Testis (tissue), 3 donors: ENCODE measurements around the gene CERT1. TPM values are rescaled to one million over a fixed set of nuclear protein-coding genes. Genes with fewer than 3 reads are reported as not detected.

Source experiments
- DNase-seq: peaks from one replicate; pipeline ENCODE4 v3.0.0-alpha.2; 2019
- H3K27ac ChIP-seq, 2 donors: fragments of 200-600 bp; sonication (generic); one replicate each; pipeline ENCODE4 v1.5.1; 2019
- H3K27me3 ChIP-seq: fragments of 200-600 bp; sonication (generic); one replicate; pipeline ENCODE4 v1.5.1; 2019
- H3K36me3 ChIP-seq: fragments of 200-600 bp; sonication (generic); one replicate; pipeline ENCODE4 v1.5.1; 2017; ENCODE audit warnings: low read depth; ENCODE audit errors: missing control alignments
- H3K4me1 ChIP-seq: fragments of 200-600 bp; sonication (generic); one replicate; pipeline ENCODE4 v1.5.1; 2019
- H3K4me3 ChIP-seq, 2 donors: fragments of 200-600 bp; sonication (generic); one replicate each; pipeline ENCODE4 v1.5.1; 2017 to 2019
- H3K9me3 ChIP-seq: fragments of 200-600 bp; sonication (generic); one replicate; pipeline ENCODE4 v1.5.1; 2017
- CTCF ChIP-seq, 3 experiments: fragments of 450-650 bp in 2 of 3; fragments of 200-600 bp in 1 of 3; sonication (generic) in 1 of 3; IDR thresholded peaks; one replicate each; pipeline ENCODE4 v1.5.1; 2016 to 2019; ENCODE audit warnings: antibody characterized with exemption in 3 of 3, mild to moderate bottlenecking in 2 of 3, moderate library complexity in 1 of 3
- POLR2A ChIP-seq: fragments of 450-650 bp; IDR thresholded peaks from one replicate; pipeline ENCODE4 v1.6.1; 2017; ENCODE audit warnings: antibody characterized with exemption, mild to moderate bottlenecking, moderate library complexity
- WGBS, 2 donors: methylation state at CpG; one replicate each; pipeline ENCODE4 v1.1.5; 2018; 5-methylcytosine and 5-hydroxymethylcytosine counted together
- intact Hi-C: fragments of 100-400 bp; cut with DNase I; formaldehyde crosslinking; loops from one replicate; pipeline ENCODE4 v1.15.1; 2023; ENCODE audit warnings: low total_unique reads
- polyA plus RNA-seq: library from polyadenylated mRNA; stranded (reverse); fragments of 350-450 nt; fragmentation: Illumina TruSeq; extraction: RNeasy Lipid Tissue Mini Kit (QIAGEN cat#74804); gene quantifications from one replicate; pipeline ENCODE4 v1.2.3, GENCODE V29; 2014; ENCODE audit warnings: low read depth, low replicate concordance; ENCODE audit not compliant: insufficient read depth
- total RNA-seq, 2 donors: library from RNA; depleted of rRNA; stranded (reverse); fragments of >200 nt; gene quantifications; one replicate each; pipeline ENCODE4 v1.2.3, GENCODE V29; 2016

CERT1 gene
- total and polyA plus RNA-seq, 3 donors from 2014 or later: 45.0 to 61.3 (median 51.3) TPM

DNA sequence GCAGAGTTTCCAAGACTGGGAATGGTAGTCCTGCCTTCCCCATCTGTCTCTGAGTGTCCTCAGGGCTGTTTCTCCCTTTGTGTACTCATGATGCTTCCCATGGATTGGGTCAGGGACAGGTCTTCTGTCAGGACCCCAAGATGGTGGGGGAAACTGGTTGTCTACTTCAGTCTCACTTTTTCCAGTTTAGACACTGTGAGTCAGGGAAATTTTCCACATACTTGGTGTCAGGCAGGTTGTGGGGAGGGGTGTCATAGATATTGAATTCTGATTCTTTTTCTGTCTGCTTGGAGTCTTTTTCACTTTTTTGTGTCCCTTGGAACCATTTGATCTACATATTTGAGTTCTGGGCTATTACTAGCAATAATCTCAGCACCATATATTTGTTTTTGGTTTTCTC, 10.6 kb upstream of the CERT1 start:
- Histone ChIP-seq H3K4me3 (no peak overlapping the region), H3K36me3 (no peaks in the 10 kb centered on the region), H3K4me1 (no peaks in the 10 kb centered on the region), H3K27ac (no peak overlapping the region), H3K9me3 (no peaks in the 10 kb centered on the region), H3K27me3 (no peaks in the 10 kb centered on the region)
- DNase-seq: no peak
- intact Hi-C loops: no loop called here
- TF ChIP-seq CTCF (IDR thresholded peaks at IDR 0.05): no peak
- no peak for TF ChIP-seq POLR2A

- no peaks in the 10 kb centered on the region for H3K9me3 ChIP-seq
- WGBS, 2 donors: 91 to 96% methylated on average over 2 of the region's 2 CpGs
- no peak for TF ChIP-seq CTCF (IDR thresholded peaks at IDR 0.05)
- TF ChIP-seq POLR2A: no peak
- no peak overlapping the region for H3K27ac ChIP-seq
- intact Hi-C loops: no loop called here
- DNase-seq: no peak
- H3K4me1 ChIP-seq: no peaks in the 10 kb centered on the region
- no peaks in the 10 kb centered on the region for H3K36me3 ChIP-seq
- no peak overlapping the region for H3K4me3 ChIP-seq
- no peaks in the 10 kb centered on the region for H3K27me3 ChIP-seq
These were observed 9.8 kb upstream of the CERT1 start for GRCh38 chr5:75521195-75521594.

- intact Hi-C loops: no loop called here
- WGBS, 2 donors: 90 to 94% methylated on average over 1 of the region's 1 CpG
- Histone ChIP-seq H3K9me3 (no peaks in the 10 kb centered on the region), H3K36me3 (no peaks in the 10 kb centered on the region), H3K4me3 (no peak overlapping the region), H3K4me1 (no peaks in the 10 kb centered on the region), H3K27me3 (no peaks in the 10 kb centered on the region), H3K27ac (no peak overlapping the region)
- no peak for TF ChIP-seq POLR2A
- TF ChIP-seq CTCF (IDR thresholded peaks at IDR 0.05): no peak
- DNase-seq: no peak
These were observed 8.3 kb upstream of the CERT1 start for GRCh38 chr5:75519761-75520160.

GRCh38 chr5:75514323-75514722, 2.9 kb upstream of the CERT1 start:
- no peaks in the 10 kb centered on the region for H3K36me3 ChIP-seq
- DNase-seq: no peak
- TF ChIP-seq CTCF (IDR thresholded peaks at IDR 0.05) (no peak), POLR2A (no peak)
- no peak overlapping the region for H3K27ac ChIP-seq
- H3K4me3 ChIP-seq: no peak overlapping the region
- H3K4me1 ChIP-seq: peaks cover 3% of the 10 kb centered on the region
- no peaks in the 10 kb centered on the region for H3K9me3 ChIP-seq
- intact Hi-C loops: no loop called here
- 96% methylated on average over 3 of the region's 3 CpGs for WGBS, 2 donors
- H3K27me3 ChIP-seq: no peaks in the 10 kb centered on the region

- WGBS, 2 donors: 26 to 28% methylated on average over 1 of the region's 1 CpG
- no peak for TF ChIP-seq CTCF (IDR thresholded peaks at IDR 0.05)
- TF ChIP-seq POLR2A: no peak
- no peak overlapping the region for H3K4me3 ChIP-seq
- H3K27ac ChIP-seq: no peak overlapping the region
- H3K9me3 ChIP-seq: no peaks in the 10 kb centered on the region
- H3K36me3 ChIP-seq: no peaks in the 10 kb centered on the region
- intact Hi-C loops: no loop called here
- no peak for DNase-seq
- peaks cover 3% of the 10 kb centered on the region for H3K4me1 ChIP-seq
- no peaks in the 10 kb centered on the region for H3K27me3 ChIP-seq
These were observed 2.4 kb upstream of the CERT1 start for GRCh38 chr5:75513841-75514240.
